Suppressor macrophage treated with lipopolysaccharide for 4 hours (primary cell): ENCODE results near the gene NTM.
"Not testable (repeated sequence)": the region's sequence is repeated elsewhere in the genome, so short reads cannot be mapped to it uniquely, and the experiment has no call there.

Experiments
- DNase-seq: peaks from one replicate; pipeline ENCODE4 v3.0.0-alpha.2; 2020

Gene NTM

DNA sequence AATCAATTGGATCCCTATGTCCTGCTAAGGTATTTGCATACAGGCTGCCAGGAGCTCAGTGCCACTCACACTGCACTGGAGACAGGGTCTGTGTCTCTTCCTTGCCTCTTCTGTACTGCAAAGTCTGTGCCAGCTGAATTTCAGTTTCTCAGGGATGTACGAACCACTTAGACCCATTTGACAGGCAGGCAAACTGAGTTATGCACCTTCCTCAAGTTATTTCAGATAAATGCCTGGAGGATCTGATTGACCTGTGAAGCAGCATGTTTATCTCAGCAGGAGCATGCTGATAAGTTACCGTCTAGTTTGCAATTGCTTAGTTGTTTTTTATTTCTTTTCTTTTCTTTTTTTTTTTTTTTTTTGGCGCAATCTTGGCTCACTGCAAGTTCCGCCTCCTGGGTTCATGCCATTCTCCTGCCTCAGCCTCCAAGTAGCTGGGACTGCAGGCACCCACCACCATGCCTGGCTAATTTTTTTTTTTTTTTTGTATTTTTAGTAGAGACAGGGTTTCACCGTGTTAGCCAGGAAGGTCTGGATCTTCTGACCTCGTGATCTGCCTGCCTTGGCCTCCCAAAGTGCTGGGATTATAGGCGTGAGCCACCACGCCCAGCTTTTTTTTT lies 54.0 kb downstream of the NTM start:
- DNase-seq, result not testable (repeated sequence)

- no peak for DNase-seq
These were observed 54.9 kb downstream of the NTM start for GRCh38 chr11:131425285-131425684.

DNA sequence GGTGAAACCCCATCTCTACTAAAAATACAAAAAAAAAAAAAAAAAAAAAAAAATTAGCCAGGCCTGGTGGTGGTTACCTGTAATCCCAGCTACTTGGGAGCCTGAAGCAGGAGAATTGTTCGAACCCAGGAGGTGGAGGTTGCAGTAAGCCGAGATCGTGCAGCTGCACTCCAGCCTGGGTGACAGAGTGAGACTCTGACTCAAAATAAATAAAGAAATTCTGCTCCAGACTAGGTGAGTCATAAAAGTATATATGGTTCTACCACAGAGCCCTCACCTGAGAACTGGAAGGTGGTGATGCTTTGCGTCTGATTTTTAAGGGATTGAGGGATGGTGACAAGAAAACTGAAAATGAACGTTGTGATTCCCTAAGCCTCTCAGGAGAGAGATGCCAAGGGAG lies 58.4 kb downstream of the NTM start:
- DNase-seq, result no peak

GRCh38 chr11:131430473-131431208 lies 60.2 kb downstream of the NTM start:
- no peak for DNase-seq

DNA sequence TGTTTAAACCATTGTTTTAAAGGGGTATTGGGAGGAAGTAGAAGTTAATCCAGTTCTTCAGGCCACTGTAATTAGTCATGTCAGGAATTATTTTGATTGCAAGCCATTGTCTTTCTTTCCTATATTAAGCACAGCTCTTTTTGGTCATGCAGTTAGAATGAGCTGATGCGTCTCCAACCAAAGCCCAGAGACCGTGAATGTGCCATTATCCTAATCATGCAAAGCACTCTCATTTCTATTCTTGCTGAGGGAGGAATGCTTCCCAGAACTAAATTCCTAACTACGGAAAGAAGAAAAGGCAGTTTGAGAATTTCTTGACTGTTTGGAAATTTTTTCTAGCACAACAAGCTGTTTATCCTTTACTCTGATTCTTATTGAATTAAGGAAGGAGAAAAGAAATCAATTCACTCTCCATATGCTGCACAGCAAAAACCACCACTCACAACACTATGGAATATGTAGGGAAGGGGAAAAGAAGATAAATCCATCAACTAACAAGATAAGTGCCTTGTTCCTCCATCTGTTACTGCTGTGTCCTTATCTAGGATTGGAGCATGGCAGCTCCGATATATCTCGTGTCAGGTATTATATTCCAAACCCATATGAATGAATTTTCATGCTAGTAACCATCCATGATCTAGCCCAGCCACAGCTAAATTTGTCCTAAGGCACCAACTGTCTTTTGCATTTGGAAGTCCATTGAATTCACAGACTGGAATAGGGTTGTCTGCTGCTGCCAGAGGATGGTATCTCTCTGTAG lies 70.8 kb downstream of the NTM start:
- DNase-seq, result no peak

DNA sequence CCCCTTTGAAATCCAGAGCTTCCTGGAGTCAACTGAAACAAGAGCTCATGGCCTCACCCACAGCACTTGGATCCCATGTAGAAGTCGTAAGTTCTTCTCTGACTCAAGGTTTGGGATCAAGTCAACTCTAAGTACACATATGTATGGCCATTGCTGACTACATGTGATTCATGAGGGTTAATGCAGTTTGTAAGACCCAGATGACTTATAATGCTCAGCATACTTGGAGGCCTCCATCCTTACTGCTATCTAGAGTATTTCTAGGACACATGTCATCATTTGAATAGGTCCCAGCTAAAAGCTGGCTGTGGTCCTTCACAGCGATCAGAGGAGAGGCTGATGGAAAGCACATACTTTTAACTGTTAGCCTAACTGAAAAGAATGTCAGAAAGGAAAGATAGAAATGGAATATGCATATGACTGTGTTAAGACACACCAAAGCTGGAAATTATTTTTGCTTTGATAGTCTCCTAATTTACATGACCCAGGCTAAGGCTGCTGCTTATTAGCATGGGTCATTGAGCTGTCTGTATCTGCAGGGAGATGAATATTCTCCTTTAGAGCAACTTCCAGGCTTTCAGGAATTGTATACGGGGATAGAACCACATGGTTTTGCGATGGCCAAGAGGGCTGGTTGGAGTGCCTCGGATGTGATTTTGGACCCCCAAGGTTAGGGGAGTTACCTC lies 76.3 kb downstream of the NTM start:
- no peak for DNase-seq

DNA sequence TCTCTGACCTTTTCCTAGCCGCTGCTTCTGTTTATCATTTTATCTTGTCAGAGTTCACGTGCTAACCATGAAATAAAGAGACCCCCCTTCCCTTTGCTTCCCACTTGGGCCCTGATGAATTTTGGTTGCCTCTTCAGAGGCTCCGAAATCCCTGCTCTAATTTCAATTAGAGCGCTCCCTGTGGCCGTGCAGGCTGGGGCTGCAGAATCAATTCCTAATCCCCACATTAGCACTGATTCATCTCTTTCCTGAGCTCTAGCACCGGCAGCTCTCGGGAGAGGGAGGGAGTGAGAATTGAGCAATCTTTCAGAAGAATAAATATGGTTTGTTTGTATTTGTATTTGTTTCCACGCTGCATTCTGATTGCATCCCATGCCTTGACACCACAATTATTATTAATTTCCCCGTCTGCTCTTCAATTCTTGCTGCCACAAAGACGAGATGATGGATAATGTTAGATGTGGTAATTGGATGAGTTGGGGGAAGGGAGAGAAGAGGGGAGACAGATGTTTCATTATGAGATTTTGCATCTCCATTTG lies 76.9 kb downstream of the NTM start:
- no peak for DNase-seq

- DNase-seq, result no peak
These were observed 77.5 kb downstream of the NTM start for GRCh38 chr11:131447898-131448297.

DNA sequence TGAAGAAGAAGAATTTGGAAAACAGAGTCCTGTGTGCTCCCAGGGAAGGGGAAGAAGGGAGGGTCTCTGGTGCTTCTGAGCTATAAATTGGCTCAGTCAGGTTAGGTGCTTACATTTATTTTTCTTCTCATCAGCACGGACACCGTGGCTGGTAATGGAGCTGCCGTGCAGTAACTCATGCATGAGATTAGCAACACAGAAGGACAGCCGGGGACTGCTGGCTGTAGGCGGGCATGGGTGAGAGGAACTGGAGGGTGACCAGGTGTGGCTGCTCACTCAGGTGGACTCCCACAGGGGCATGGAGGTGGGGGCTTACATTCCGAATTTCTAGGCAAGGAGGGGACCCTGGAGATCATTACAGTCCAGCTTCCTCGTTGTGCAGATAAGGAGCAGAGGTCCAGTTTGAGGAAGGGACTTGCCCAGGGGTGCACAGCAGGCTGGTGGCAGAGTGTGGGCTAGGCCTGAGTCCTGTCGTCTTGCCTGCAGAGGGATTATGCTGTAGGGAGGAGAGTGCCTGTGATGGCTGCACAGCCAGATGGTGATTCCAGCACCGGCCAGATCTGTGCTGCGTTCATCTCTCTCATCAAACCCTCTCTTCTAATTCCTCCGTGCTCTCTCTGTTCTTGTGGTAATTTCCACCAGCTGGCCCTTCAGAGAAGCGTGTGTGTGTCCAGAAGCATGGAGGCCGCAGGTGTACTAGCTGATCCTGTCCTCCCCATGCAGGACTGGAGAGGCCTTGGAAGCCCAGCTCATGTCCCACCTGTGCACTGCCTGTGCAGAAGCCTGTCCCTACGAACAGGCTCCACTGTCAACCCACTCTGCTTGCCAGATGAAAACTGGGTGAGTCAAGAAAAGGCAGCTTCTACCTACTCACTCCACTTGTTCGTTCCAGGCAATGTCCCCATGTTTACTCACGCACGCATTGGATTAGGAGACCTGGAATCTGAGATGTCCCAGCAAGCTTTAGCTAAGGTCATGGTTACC lies 78.9 kb downstream of the NTM start:
- no peak for DNase-seq

DNA sequence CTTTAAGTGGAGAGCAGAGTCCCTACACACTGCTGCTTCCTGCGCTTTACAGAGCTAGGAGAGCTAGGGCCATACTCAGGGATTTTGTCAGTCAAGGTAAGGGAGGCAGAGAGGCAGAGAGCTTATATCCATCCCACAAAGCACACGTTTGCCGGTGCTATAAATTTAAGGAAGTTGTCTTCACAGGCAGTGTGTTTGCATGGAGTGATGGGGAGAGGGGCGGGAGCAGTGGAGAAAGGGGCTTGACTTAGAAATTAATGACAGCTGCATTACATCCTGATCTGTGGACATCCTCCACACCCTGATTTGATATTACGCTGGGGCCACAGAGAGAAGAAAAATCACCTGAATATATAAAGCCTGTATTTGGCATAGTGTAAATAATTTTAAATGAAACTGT lies 84.1 kb downstream of the NTM start:
- DNase-seq, result no peak

- no peak for DNase-seq
These were observed 84.6 kb downstream of the NTM start for GRCh38 chr11:131454989-131455388.

DNA sequence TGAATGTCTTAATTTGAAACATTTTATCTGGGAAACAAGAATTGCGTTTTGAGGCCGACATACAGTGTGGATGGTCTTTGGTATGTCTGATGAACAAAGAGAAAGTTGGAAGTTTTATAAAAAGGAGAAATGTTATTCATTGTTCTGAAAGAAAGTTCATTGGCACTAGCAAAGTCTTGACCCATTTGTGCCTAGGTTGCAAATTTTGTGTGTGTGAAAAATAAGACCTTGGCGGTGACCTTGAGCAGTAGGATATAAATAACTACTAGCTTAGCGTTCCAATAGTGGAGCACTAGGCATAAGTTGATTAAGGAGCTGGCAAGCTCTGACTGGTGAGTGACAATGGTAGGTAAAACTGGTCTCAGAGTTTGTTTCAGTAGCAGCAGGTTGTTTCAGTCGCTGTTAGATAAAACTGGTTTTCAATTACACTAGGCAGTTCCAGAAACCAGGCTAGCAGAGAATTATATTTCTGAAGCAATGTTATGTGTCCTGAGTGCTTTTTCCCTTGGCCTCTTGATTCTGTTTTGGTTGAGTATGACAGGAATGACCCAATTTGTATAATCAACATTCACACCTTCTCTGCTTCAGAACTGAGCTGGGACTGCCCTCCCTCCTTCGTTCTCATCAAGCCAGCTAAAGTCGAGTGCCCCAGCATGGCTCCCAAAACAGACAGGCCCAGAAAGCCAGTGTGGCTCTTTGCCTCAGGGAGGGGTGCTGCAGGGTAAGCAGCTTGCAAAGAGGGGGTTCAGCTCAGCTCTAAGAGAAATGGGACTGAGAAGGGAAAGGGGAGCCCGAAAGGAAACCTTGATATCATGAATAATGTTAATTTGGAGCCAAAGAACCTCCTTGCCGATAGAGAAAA lies 85.7 kb downstream of the NTM start:
- DNase-seq, result no peak

DNA sequence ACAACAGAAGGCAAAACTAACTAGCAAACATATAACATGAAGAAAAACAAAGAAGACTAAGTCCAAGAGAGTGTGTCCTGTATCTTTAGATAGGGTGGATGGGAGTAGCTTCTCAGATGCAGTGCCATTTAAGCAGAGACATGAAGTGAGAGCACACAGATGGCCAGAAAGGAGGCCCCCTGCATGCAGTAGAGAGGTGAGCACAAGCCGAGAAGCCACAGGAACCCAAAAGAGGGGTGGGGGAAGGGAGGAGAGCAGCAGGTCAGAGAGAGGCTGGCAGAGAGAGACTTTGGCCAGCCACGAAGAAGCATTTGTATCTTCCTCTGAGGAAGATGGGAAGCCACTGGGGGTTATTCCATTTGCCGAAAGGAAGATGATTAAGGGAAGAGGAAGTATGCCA lies 86.7 kb downstream of the NTM start:
- DNase-seq, result no peak

DNA sequence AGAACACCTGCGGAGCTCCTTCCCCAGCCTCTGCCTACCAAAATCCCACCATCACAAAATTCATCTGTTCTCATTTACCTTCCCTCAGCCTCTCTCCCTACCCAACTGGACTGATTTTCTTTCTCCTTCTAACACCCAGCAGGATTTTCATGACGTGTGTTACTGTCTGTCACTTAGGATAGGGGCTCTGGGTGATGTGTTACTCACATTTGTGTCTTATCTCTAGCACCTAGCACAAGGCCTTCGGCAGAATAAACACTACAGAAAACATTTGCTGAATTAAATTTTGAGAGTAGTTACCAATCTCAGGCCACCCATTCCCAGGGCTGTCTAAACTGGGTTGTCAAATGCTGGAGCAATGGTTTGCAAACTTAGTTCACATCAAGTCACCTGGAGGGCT lies 88.0 kb downstream of the NTM start:
- DNase-seq, result no peak

- no peak for DNase-seq
These were observed 90.5 kb downstream of the NTM start for GRCh38 chr11:131460931-131461330.

DNA sequence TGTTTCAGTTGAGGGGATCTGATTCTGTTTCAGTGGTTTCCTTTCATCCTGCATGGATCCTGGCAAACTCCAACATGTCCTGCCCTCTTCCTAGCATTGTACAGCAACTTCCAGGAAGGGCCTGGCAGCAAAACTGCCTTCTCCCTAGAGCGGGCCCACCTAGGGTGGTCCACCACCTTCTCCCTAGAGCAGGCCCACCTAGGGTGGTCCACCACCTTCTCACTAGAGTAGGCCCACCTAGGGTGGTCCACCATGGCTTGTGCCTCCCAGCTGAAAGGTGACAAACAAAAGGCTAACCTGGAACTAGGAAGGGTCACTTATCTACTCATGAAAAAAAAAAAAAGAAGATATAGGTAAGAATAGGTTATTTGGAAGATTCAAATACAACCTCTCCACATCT lies 92.2 kb downstream of the NTM start:
- no peak for DNase-seq

GRCh38 chr11:131463162-131463561 lies 92.7 kb downstream of the NTM start:
- DNase-seq, result no peak

DNA sequence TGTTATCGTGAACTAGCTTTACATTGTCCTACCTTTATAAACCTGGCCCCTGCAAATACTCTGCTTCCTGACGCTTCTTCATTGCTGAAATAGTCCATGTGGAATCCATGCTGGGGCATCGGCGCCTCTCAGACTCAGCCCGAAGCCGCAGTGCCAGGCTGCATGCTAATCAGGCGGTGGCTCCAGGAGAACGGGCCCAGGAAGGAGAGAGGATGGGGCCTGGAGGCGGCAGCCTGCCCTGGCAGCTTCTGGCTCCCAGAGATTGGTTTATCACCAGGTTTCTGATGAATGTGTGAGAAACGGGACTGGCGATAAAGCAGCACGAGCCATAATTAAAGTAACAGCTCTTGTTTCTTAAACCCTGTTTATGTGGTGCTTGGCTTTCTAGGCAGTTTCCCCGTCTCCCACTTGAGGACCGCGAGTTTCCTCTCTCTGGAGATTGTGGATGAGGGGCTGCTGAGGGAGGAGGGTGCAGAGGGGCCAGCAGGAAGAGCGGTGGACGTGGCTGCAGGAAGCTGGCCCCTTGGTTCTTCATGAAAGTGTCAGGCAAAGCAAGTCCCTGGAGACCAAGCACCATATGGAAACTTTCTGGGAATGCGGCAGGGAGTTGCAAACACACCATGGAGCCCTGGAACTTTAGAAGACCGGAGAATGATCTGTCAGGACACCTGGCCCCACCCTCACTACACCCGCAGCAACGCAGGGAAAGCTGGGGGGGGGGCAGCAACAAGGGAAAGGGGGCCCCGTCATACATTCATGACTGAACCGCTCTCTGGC lies 93.4 kb downstream of the NTM start:
- DNase-seq, result no peak

DNA sequence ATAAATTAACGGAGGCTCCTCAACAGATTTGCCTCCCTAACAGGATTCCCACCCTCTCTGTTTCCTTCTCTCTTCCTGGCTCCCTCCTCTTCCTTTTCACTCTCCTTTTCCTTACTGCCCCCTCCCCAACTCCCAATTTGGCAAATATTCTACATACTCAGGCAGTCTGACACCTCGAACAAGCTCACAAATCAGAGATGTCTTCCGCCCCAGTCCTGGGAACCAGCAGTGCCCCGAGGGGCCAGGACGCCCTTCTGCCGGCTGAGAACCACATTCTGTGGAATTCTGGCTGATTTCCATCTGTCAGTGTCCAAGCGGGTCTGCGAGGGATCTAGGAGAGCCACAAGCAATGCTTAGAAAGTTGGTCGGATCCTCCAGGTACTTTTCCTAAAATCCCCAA lies 94.0 kb downstream of the NTM start:
- DNase-seq, result no peak

GRCh38 chr11:131465039-131465438 lies 94.6 kb downstream of the NTM start:
- no peak for DNase-seq
